Measurements from ENCODE around the gene CRNN.

Gene CRNN

GRCh38 chr1:152436593-152437496, 22.8 kb upstream of the CRNN start:
- H3K4me3 ChIP-seq: no peak overlapping the region
- peak overlapping the region in 7 of 21 experiments; percentile 4 to 40 (median 14) for H3K27ac ChIP-seq

- Histone ChIP-seq H3K4me3 (no peak overlapping the region), H3K27ac (no peak overlapping the region)
Observed at GRCh38 chr1:152427458-152427857, 13.4 kb upstream of the CRNN start.

- Histone ChIP-seq H3K4me3 (no peak overlapping the region), H3K27ac (no peak overlapping the region)
Observed at GRCh38 chr1:152426731-152427130, 12.7 kb upstream of the CRNN start.

- Histone ChIP-seq H3K4me3 (no peak overlapping the region), H3K27ac (no peak overlapping the region)
Observed at GRCh38 chr1:152419917-152420316, 5.9 kb upstream of the CRNN start.

DNA sequence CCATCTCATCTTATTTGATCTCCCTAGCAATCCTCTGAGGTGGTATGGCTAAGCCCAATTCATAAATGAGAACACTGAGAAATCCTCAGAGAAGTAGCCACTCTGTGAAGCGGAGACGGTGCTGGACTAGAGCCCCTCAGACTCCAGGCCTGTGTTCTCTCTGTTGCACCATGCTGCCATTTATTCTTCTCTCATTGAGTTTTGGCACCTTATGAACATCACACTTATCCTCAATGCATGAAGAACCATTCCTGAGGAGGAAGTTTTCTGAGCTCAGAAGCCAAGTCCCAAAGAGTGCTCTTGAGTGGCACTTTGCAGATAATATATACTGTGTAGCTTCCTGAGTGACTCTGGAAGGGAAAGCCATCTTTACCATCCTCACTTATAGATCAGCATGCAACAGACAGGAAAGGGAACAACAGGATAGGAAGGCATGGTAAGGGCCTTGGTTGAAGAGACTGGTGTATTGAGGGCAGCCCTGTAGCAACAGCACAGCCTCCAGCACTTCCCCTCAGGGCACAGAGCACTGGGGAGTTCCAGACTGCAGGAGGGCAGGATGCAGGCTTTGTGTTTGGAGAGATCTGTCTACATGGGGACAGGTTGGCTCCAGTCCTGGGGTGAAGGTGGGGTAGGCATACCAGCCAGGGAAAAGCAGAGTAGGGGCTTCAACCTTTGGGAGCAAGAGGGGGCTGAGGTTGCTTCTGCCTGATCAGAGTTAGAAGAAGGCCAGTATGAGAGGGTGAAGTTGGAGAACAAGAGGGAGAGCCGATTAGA, 1.6 kb upstream of the CRNN start:
- Histone ChIP-seq H3K27ac (no peak overlapping the region), H3K4me3 (no peak overlapping the region)

DNA sequence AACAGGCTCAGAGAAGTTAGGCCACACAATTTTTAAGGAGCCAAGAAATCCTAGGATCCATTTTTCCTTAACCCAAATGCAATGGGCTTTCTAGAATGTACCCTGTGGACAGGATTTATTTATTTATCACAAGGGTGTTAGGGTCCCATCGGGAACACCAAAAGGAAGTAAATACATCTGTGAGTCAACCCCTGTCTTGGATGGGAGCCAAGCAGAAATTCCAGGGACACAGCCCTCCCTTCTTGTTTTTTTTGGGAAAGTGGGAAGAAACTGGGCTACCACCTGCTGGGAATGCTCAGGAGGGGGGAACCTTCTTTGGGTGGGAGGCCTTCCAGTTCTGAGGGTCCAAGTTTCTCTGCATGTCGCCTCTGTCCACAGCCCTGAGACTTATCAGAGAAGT, 1.3 kb downstream of the CRNN start:
- Histone ChIP-seq H3K4me3 (no peak overlapping the region), H3K27ac (peak overlapping the region in 1 of 21 experiments; percentile 53)

GRCh38 chr1:152411134-152411533, 2.9 kb downstream of the CRNN start:
- H3K27ac ChIP-seq: peak overlapping the region in 1 of 21 experiments; percentile 70
- H3K4me3 ChIP-seq: no peak overlapping the region

GRCh38 chr1:152410599-152410998, 3.5 kb downstream of the CRNN start:
- H3K27ac ChIP-seq: peak overlapping the region in 1 of 21 experiments; percentile 63

GRCh38 chr1:152410028-152410427, 4.0 kb downstream of the CRNN start:
- no peak overlapping the region for H3K4me3 ChIP-seq
- H3K27ac ChIP-seq: peak overlapping the region in 1 of 21 experiments; percentile 63

More at GRCh38 chr1:152410599-152410998, 3.5 kb downstream of the CRNN start:
- no peak overlapping the region for H3K4me3 ChIP-seq

GRCh38 chr1:152408664-152409063, 5.4 kb downstream of the CRNN start:
- no peak overlapping the region for H3K27ac ChIP-seq
- no peak overlapping the region for H3K4me3 ChIP-seq

- Histone ChIP-seq H3K4me3 (no peak overlapping the region), H3K27ac (no peak overlapping the region)
Observed at GRCh38 chr1:152398812-152399698, 15.0 kb downstream of the CRNN start.

DNA sequence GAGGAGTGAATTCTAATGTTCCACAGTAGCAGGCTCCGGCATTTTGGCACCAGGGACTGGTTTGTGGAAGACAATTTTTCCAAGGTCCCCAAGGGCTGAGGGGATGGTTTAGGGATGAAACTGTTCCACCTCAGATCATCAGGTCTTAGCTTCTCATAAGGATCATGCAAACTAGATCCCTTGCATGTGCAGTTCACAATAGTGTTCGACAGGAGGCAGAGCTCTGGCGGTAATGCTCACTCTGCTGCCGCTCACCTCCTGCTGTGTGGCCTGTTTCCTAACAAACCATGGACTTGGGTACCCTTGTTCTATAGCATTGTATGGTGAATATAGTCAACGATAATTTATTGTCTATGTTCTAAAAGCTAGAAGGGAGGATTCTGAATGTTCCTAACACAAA, 16.6 kb downstream of the CRNN start:
- H3K4me3 ChIP-seq: no peak overlapping the region

GRCh38 chr1:152394151-152394550, 19.9 kb downstream of the CRNN start:
- H3K4me3 ChIP-seq: no peak overlapping the region
- peak overlapping the region in 1 of 21 experiments; percentile 14 for H3K27ac ChIP-seq

More for the DNA sequence above, 16.6 kb downstream of the CRNN start:
- H3K27ac ChIP-seq: no peak overlapping the region

GRCh38 chr1:152392909-152393308, 21.2 kb downstream of the CRNN start:
- Histone ChIP-seq H3K4me3 (no peak overlapping the region), H3K27ac (no peak overlapping the region)

DNA sequence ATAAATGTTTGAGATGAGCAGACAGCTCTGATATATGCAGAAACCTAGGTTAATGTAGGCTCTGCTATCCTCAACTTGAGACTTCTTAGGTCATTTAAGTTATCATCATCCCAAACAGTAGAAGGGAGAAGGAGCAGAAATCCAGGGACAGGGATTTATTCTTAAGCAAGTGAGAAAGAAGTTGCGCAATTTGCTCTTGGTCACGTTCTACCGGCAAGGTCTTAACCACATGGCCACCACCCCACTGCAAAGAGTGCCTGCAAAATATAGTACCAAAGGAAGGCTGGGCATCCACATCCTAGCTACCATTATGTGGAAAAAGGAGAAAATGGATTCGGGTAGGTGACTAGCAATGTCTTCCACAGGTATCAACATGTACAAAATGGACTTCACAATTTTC, 25.2 kb downstream of the CRNN start:
- Histone ChIP-seq H3K27ac (no peak overlapping the region), H3K4me3 (no peak overlapping the region)

GRCh38 chr1:152386940-152387339, 27.1 kb downstream of the CRNN start:
- no peak overlapping the region for H3K4me3 ChIP-seq
- no peak overlapping the region for H3K27ac ChIP-seq

DNA sequence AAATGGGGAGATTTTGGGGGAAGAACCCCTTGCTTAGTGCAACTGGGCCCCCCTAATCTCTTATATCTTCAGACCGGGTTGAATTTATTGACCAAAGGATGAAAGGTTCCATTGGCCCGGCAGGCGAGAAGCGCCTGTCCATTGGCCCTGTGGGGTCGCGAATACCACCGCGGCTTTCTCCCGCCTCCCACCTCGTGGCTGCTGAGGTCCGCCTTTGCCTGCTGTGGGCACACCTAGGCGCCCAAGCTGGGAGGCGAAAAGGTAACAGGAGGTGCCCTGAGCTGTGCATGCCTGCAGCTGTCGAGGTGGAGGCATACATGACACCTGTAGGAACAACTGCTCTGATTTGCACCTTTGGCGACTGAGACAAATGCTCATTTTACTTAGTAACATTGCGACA, 33.1 kb downstream of the CRNN start:
- H3K4me3 ChIP-seq: no peak overlapping the region
- H3K27ac ChIP-seq: no peak overlapping the region

DNA sequence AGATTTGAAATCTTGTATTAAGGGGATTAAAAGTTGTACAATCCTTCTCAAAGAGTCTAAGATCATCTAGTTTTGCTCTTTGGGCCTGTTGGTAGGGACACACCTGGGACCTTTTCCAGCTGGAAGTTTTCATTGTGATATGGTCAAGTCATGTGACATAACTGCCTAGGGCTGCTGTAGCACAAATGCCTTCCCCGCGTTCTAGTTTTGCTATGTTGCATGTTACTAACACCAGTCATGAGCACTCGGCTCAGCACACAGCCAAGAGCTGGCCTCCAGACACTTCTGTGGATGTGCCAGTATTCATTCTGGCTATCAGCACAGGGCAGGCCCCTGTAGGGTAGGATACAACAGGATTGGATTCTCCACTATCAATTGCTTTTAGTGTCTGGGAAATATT, 39.6 kb downstream of the CRNN start:
- H3K4me3 ChIP-seq: no peak overlapping the region
- no peak overlapping the region for H3K27ac ChIP-seq

- Histone ChIP-seq H3K27ac (no peak overlapping the region), H3K4me3 (no peak overlapping the region)
Observed at GRCh38 chr1:152372672-152373071, 41.4 kb downstream of the CRNN start.

DNA sequence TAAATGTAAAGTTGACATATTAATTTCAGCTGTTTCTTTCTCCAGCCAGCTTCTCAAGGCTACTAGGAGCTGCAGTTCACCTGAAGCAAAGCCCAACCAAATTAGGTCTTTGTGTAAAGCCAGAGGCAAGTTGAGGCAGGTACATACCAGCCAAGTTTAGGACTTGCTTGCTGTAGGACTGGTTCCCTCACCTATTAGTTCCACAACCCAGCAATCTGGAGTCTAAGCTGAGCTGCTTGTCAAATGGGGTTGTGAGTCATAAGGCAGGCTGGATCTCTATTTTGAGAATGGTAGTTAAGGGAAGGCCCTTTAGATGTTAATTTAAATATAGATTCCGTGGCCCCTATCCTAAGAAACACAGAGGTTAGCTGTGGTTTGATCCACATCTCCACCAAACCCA, 46.6 kb downstream of the CRNN start:
- Histone ChIP-seq H3K27ac (peak overlapping the region in 8 of 21 experiments; percentile 4 to 59 (median 34)), H3K4me3 (no peak overlapping the region)
